Measurements from ENCODE around the gene SULT2B1.
"Not testable (repeated sequence)": the region's sequence is repeated elsewhere in the genome, so short reads cannot be mapped to it uniquely, and the experiment has no call there.

SULT2B1 gene

DNA sequence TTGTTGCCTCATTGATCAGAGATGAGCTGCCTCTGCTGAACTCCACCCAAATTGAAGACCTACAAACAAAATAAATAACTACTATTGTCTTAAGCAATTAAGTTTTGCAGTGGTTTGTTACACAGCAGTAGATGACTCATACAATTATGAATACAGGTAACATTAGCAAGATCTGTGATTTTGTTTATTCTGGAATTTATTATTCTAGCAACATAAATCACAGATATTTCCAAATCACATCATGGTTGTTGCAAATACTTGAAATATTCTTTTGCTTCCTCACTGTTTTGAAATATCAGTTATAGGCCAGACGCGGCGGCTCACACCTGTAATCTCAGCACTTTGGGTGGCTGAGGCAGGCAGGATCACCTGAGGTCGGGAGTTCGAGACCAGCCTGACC is 27.2 kb upstream of the SULT2B1 start:
- no peak overlapping the region for H3K4me3 ChIP-seq (ENCODE audit: low read depth, low read length)
- no peak for DNase-seq (ENCODE audit: low read depth, low spot score)
- in situ Hi-C loops (cut with HindIII; ENCODE audit: low sequenced_read_pairs), result no loop called here
- TF ChIP-seq, protein P1, sequence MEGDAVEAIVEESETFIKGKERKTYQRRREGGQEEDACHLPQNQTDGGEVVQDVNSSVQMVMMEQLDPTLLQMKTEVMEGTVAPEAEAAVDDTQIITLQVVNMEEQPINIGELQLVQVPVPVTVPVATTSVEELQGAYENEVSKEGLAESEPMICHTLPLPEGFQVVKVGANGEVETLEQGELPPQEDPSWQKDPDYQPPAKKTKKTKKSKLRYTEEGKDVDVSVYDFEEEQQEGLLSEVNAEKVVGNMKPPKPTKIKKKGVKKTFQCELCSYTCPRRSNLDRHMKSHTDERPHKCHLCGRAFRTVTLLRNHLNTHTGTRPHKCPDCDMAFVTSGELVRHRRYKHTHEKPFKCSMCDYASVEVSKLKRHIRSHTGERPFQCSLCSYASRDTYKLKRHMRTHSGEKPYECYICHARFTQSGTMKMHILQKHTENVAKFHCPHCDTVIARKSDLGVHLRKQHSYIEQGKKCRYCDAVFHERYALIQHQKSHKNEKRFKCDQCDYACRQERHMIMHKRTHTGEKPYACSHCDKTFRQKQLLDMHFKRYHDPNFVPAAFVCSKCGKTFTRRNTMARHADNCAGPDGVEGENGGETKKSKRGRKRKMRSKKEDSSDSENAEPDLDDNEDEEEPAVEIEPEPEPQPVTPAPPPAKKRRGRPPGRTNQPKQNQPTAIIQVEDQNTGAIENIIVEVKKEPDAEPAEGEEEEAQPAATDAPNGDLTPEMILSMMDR (IDR thresholded peaks at IDR 0.05; ENCODE audit: low read depth, low read length), result no peak

DNA sequence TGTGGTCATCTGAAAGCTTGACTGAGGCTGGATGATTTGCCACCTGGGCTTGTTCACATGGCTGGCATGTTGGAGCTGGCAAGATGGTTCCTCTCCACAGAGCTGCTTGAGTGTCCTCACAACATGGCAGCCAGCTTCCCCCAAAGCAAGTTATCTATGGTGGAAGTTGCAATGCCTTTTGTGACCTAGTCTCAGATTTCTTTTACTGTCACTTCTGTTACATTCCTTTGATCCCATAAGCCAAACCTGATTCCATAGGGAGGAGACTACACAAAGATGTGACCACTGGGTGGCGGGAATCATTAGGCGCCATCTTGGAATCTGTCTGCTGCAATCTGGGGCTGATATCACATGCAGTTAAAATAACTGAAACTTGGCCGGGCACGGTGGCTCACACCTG is 22.8 kb upstream of the SULT2B1 start:
- H3K4me3 ChIP-seq (ENCODE audit: low read depth, low read length), result no peak overlapping the region
- TF ChIP-seq, protein P1 (IDR thresholded peaks at IDR 0.05; ENCODE audit: low read depth, low read length), result no peak
- in situ Hi-C loops (cut with HindIII; ENCODE audit: low sequenced_read_pairs), result no loop called here
- DNase-seq (ENCODE audit: low read depth, low spot score), result no peak

DNA sequence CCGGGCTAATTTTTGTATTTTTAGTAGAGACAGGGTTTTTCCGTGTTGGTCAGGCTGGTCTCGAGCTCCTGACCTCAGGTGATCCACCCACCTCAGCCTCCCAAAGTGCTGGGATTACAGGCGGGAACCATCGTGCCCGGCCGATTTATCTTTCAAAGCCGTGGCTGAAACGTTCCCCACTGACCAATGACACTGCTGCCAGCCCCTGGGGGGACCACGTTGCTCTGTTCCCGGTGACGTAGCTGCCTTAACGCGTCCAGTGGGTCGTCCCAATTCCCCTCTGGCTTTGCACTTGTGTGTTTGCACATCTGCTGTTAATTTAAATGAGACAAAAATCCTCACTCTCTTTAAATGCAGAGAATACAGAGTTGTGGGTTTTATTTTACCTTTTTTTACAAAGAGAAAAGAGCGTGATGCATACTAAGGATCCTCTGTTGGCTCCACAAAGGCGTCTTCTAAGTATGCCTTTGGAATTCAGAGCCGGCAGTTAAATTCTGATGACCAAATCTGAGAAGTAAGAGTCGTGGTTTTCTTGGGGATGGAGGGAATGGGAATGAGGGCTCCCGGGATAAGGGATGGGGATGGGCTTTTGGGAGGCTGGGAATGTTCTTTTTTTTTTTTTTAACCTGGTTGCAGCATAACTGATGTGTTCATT is 21.8 kb upstream of the SULT2B1 start:
- TF ChIP-seq, protein P1 (IDR thresholded peaks at IDR 0.05; ENCODE audit: low read depth, low read length), result no peak
- H3K4me3 ChIP-seq (ENCODE audit: low read depth, low read length), result no peak overlapping the region
- DNase-seq (ENCODE audit: low read depth, low spot score), result no peak
- in situ Hi-C loops (cut with HindIII; ENCODE audit: low sequenced_read_pairs), result no loop called here

DNA sequence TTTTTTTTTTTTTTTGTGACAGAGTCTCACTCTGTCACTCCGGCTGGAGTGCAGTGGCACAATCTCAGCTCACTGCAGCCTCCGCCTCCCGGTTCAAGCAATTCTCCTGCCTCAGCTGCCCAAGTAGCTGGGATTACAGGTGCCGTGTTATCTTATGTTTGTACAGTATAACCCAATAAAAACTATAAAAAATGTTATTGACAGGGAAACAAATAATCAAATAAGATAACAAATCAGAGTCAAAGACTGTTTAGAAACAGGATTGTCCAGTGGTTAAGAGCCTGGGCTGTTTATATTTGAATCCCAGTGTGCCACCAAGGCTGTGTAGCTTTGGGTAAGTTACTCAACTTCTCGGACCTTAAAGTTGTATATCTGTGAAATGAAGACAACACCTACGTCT is 21.2 kb upstream of the SULT2B1 start:
- in situ Hi-C loops (cut with HindIII; ENCODE audit: low sequenced_read_pairs), result no loop called here
- DNase-seq (ENCODE audit: low read depth, low spot score), result no peak
- H3K4me3 ChIP-seq (ENCODE audit: low read depth, low read length), result no peak overlapping the region
- TF ChIP-seq, protein P1 (IDR thresholded peaks at IDR 0.05; ENCODE audit: low read depth, low read length), result no peak

DNA sequence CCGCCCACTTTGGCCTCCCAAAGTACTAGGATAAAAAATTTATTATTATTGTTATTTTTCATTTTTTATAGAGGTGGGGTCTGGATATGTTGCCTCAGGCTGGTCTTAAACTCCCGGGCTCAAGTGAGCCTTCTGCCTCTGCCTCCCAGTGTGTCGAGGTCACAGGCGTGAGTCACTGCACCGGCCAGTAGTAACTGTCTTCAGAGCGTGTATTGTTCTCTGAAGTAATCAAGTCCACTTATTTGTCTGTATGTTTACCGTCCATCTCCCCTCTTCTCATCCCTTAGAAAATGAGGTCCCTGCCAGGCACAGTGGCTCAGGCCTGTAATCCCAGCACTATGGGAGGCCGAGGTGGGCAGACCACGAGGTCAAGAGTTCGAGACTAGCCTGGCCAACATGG is 18.2 kb upstream of the SULT2B1 start:
- in situ Hi-C loops (cut with HindIII; ENCODE audit: low sequenced_read_pairs), result no loop called here
- H3K4me3 ChIP-seq (ENCODE audit: low read depth, low read length), result no peak overlapping the region
- TF ChIP-seq, protein P1 (IDR thresholded peaks at IDR 0.05; ENCODE audit: low read depth, low read length), result no peak
- no peak for DNase-seq (ENCODE audit: low read depth, low spot score)

DNA sequence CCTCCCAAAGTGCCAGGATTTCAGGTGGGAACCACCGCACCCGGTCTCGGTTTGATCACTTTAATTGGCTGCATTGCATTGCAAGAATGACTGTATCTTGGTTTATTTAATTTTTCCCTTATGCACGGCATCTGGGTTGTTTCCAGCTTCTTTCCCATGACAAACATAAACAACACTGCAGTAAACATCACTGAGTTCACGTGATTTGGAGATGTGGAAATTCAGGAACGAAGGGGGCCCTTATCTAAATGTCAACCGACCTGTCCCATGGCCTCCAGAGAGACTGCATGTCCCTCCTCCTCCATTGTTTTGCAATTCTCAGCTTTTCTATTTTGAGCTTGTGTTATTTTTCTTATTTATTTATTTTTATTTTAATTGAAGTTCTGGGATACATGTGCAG is 14.4 kb upstream of the SULT2B1 start:
- DNase-seq (ENCODE audit: low read depth, low spot score), result no peak
- TF ChIP-seq, protein P1 (IDR thresholded peaks at IDR 0.05; ENCODE audit: low read depth, low read length), result no peak
- in situ Hi-C loops (cut with HindIII; ENCODE audit: low sequenced_read_pairs), result no loop called here
- no peak overlapping the region for H3K4me3 ChIP-seq (ENCODE audit: low read depth, low read length)

DNA sequence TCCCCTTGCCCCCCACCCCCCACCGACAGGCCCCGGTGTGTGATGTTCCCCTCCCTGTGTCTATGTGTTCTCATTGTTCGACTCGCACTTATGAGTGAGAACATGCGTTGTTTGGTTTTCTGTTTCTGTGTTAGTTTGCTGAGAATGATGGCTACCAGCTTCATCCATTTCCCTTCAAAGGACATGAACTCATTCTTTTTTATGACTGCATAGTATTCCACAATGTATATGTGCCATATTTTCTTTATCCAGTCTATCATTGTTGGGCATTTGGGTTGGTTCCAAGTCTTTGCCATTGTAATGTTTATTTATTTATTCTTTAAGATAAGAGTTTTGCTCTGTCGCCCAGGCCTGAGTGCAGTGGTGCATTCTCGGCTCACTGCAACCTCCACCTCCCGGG is 13.9 kb upstream of the SULT2B1 start:
- DNase-seq (ENCODE audit: low read depth, low spot score); in situ Hi-C loops (cut with HindIII; ENCODE audit: low sequenced_read_pairs); H3K4me3 ChIP-seq (ENCODE audit: low read depth, low read length): not testable (repeated sequence)
